Measurements from ENCODE around the gene LDB1. TPM values are rescaled to one million over a fixed set of nuclear protein-coding genes. Genes with fewer than 3 reads are reported as not detected.
A peak's percentile ranks its signal among the peaks of the same experiment; 100 is the strongest.

The LDB1 gene
- total and polyA plus RNA-seq, 10 of the 15 experiments (the other 5 are each of a cell fraction or from before 2014, with no cell fraction given): 1.7 to 71.5 (median 36.9) TPM

DNA sequence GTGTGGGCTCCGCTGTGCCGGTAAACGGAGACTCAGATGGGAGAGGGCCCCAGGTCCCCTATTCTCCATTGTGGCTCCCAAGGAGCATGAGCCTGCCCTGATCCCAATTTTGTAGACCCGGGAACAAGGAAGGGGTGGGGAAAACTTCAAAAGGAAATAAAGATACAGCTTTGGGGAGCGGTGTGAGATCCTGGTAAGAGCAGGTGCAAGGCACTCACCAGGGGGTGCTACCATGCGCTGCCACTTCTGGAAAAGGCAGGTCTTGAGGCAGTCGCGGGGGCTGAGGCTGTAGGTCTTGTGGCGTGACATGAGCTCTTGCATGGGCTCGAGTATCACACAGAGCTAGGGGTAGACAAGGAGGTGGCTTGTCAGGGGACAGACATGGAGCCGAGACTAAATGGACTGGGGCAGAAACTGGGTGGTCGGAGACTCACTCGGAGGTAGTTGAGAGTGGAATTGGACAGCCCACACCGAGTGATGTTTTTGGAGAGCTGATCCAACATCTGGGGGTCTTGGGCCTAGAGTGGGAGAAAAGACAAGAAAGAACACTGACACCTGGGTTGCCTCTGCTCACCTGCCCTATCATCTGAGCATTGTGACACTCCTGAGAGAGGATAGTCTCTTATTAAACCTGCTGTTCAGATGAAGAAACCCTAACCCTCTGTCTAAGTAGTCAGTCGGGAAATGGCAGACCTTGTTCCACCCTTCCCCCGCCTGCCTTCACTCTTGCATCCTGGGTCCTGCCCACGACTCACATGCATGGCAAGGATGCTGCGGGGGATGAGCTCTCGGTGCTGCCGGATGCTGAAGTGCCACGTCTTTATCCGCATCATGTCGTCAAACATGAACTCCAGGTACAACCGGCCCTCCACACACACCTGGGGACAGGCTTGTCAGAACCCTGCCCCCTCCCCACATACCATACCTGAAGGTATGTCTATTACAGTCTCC, 10.7 kb downstream of the LDB1 start:
- POLR2A ChIA-PET: no interaction called here
- SMC1A ChIA-PET (ENCODE audit: uncharacterized antibody, unreplicated experiment): interaction anchor here (1.0 kb wide), 1 partner anchor 9 kb away, joined by 3 read pairs; no protein-coding TSS in a partner anchor
- H3K36me3 ChIP-seq (ENCODE audit: control insufficient read depth in 2 of 2, insufficient read depth in 2 of 2, low read length in 1 of 2): peaks cover 21 to 35% of the 10 kb centered on the region in 2 experiments
- RAD21 ChIA-PET (ENCODE audit: unreplicated experiment): no interaction called here
- no peak for TF ChIP-seq MYC (IDR thresholded peaks at IDR 0.05; ENCODE audit: insufficient read depth, insufficient read length, insufficient replicate concordance, low read length, severe bottlenecking)
- TF ChIP-seq SMAD5 (IDR thresholded peaks at IDR 0.05; ENCODE audit: low read depth): 0 out of 2 replicates have a peak, but pooled peaks have one; percentile 35
- TF ChIP-seq NFXL1 (IDR thresholded peaks at IDR 0.05; ENCODE audit: borderline replicate concordance): no peak
- TF ChIP-seq BMI1 (IDR thresholded peaks at IDR 0.05; ENCODE audit: borderline replicate concordance): no peak
- no peak for TF ChIP-seq IKZF1 (conservative IDR thresholded peaks at IDR 0.05)
- in situ Hi-C loops (cut with MboI) (no loop called here), intact Hi-C loops (cut with micrococcal nuclease; ENCODE audit: unreplicated experiment) (no loop called here)
- H3K9ac ChIP-seq (ENCODE audit: control insufficient read depth, insufficient read depth, low read length): no peak overlapping the region
- peaks cover 6% of the 10 kb centered on the region for H3K4me1 ChIP-seq (ENCODE audit: control insufficient read depth, insufficient read depth, low read length)
- 94% methylated on average over 24 of the region's 24 CpGs for WGBS (ENCODE audit: insufficient coverage, insufficient replicate concordance, low lambda C conversion rate, missing lambda C conversion rate)
- no peak overlapping the region for H3K4me2 ChIP-seq (ENCODE audit: control insufficient read depth, insufficient read depth)
- DNase-seq (ENCODE audit: low read depth, low spot score) (no peak), ATAC-seq (no peak), FAIRE-seq (no peak)
- no TSS peak for BruUV-seq (replicated peaks)
- CTCF ChIA-PET: interaction anchor here (1.2 to 1.7 kb wide), 2 partner anchors 15 to 37 kb away, joined by 4 to 5 read pairs; no protein-coding TSS in a partner anchor
- H3K27me3 ChIP-seq (replicated peaks in 1 of 2; ENCODE audit: control insufficient read depth in 2 of 2, insufficient read depth in 2 of 2, low read length in 1 of 2): no peaks in the 10 kb centered on the region
- no peak overlapping the region for H3K4me3 ChIP-seq
- H3K27ac ChIP-seq (ENCODE audit: control insufficient read depth, insufficient read depth): no peak overlapping the region
- H2AFZ ChIP-seq (ENCODE audit: control insufficient read depth, low read depth, low read length): no peak overlapping the region
- no peaks in the 10 kb centered on the region for H4K20me1 ChIP-seq (ENCODE audit: control insufficient read depth, insufficient read depth)
- peaks cover 26% of the 10 kb centered on the region for H3K79me2 ChIP-seq (ENCODE audit: control insufficient read depth, insufficient read depth, low read length)
- H3K9me3 ChIP-seq (replicated peaks; ENCODE audit: control insufficient read depth, insufficient read depth, low read length): no peaks in the 10 kb centered on the region

DNA sequence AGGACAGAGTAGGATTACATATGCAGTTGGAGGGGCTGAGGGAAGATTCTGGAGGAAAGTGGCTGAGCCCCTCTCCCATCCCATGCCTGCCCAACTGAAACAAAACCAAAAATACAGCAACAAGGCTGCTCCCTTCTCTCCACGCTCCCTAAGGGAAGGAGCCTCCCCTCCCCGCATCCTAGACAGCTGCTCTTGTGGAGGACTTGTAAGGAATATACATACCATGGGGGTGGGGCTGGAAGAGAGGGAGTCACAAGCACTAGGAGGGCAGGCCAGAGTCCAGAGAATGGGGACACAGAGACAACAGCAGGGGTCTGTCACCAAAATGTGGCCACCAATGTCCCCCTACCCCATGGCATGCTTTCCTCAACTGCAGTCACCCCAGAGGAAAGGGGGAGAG, 13.2 kb downstream of the LDB1 start:
- no peaks in the 10 kb centered on the region for H3K4me1 ChIP-seq (ENCODE audit: control insufficient read depth, insufficient read depth, low read length)
- FAIRE-seq (no peak), DNase-seq (ENCODE audit: low read depth, low spot score) (no peak), ATAC-seq (no peak)
- no peaks in the 10 kb centered on the region for H3K9me3 ChIP-seq (replicated peaks; ENCODE audit: control insufficient read depth, insufficient read depth, low read length)
- no peaks in the 10 kb centered on the region for H3K27me3 ChIP-seq (replicated peaks in 1 of 2; ENCODE audit: control insufficient read depth in 2 of 2, insufficient read depth in 2 of 2, low read length in 1 of 2)
- H3K4me2 ChIP-seq (ENCODE audit: control insufficient read depth, insufficient read depth): no peak overlapping the region
- 93% methylated on average over 2 of the region's 2 CpGs for WGBS (ENCODE audit: insufficient coverage, insufficient replicate concordance, low lambda C conversion rate, missing lambda C conversion rate)
- BruUV-seq (replicated peaks): no TSS peak
- H3K79me2 ChIP-seq (ENCODE audit: control insufficient read depth, insufficient read depth, low read length): peaks cover 2% of the 10 kb centered on the region
- no peaks in the 10 kb centered on the region for H4K20me1 ChIP-seq (ENCODE audit: control insufficient read depth, insufficient read depth)
- no peak overlapping the region for H2AFZ ChIP-seq (ENCODE audit: control insufficient read depth, low read depth, low read length)
- SMC1A ChIA-PET (ENCODE audit: uncharacterized antibody, unreplicated experiment): no interaction called here
- no peak overlapping the region for H3K27ac ChIP-seq (ENCODE audit: control insufficient read depth, insufficient read depth)
- RAD21 ChIA-PET (ENCODE audit: unreplicated experiment): no interaction called here
- CTCF ChIA-PET: no interaction called here
- in situ Hi-C loops (cut with MboI): no loop called here
- H3K36me3 ChIP-seq (ENCODE audit: control insufficient read depth in 2 of 2, insufficient read depth in 2 of 2, low read length in 1 of 2): peaks cover 21 to 35% of the 10 kb centered on the region in 2 experiments
- intact Hi-C loops (cut with micrococcal nuclease; ENCODE audit: unreplicated experiment): no loop called here
- no peak overlapping the region for H3K9ac ChIP-seq (ENCODE audit: control insufficient read depth, insufficient read depth, low read length)
- POLR2A ChIA-PET: no interaction called here
- no peak overlapping the region for H3K4me3 ChIP-seq
- no peak for TF ChIP-seq NFYA (IDR thresholded peaks at IDR 0.05; ENCODE audit: borderline replicate concordance, low read depth, low read length)
- no peak for TF ChIP-seq FOXK2 (IDR thresholded peaks at IDR 0.05)
- TF ChIP-seq, protein P1, sequence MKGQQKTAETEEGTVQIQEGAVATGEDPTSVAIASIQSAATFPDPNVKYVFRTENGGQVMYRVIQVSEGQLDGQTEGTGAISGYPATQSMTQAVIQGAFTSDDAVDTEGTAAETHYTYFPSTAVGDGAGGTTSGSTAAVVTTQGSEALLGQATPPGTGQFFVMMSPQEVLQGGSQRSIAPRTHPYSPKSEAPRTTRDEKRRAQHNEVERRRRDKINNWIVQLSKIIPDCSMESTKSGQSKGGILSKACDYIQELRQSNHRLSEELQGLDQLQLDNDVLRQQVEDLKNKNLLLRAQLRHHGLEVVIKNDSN (IDR thresholded peaks at IDR 0.05; ENCODE audit: borderline replicate concordance, extremely low read length, insufficient read depth, low read depth, low read length): no peak
- TF ChIP-seq CBFB (IDR thresholded peaks at IDR 0.05; ENCODE audit: low read depth): no peak
- no peak for TF ChIP-seq MYB (IDR thresholded peaks at IDR 0.05; ENCODE audit: borderline replicate concordance, low read depth, low read length)
- TF ChIP-seq CREB1 (IDR thresholded peaks at IDR 0.05; ENCODE audit: low read depth): no peak
- TF ChIP-seq YBX1 (IDR thresholded peaks at IDR 0.05): no peak
- TF ChIP-seq SP1 (IDR thresholded peaks at IDR 0.05; ENCODE audit: low read depth, low read length): no peak
- TF ChIP-seq, protein P2, sequence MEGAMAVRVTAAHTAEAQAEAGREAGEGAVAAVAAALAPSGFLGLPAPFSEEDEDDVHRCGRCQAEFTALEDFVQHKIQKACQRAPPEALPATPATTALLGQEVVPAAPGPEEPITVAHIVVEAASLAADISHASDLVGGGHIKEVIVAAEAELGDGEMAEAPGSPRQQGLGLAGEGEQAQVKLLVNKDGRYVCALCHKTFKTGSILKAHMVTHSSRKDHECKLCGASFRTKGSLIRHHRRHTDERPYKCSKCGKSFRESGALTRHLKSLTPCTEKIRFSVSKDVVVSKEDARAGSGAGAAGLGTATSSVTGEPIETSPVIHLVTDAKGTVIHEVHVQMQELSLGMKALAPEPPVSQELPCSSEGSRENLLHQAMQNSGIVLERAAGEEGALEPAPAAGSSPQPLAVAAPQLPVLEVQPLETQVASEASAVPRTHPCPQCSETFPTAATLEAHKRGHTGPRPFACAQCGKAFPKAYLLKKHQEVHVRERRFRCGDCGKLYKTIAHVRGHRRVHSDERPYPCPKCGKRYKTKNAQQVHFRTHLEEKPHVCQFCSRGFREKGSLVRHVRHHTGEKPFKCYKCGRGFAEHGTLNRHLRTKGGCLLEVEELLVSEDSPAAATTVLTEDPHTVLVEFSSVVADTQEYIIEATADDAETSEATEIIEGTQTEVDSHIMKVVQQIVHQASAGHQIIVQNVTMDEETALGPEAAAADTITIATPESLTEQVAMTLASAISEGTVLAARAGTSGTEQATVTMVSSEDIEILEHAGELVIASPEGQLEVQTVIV (IDR thresholded peaks at IDR 0.05; ENCODE audit: borderline replicate concordance, partially characterized antibody): no peak

Measured in GM12878 (cell line).